Chondrocyte (in vitro differentiated cells): Measurements from ENCODE around the gene ARRDC3. TPM values are rescaled to one million over a fixed set of nuclear protein-coding genes. Genes with fewer than 3 reads are reported as not detected.
A peak's percentile ranks its signal among the peaks of the same experiment; 100 is the strongest.
"Not testable (repeated sequence)": the region's sequence is repeated elsewhere in the genome, so short reads cannot be mapped to it uniquely, and the experiment has no call there.

Experiments
- DNase-seq: peaks from one replicate; pipeline ENCODE4 v3.0.0; 2021; ENCODE audit warnings: mixed read lengths, low spot score
- H3K27ac Mint-ChIP-seq: one replicate; pipeline ENCODE4 v1.8.0; 2021; ENCODE audit warnings: mild to moderate bottlenecking, moderate library complexity, mixed read lengths; ENCODE audit not compliant: unreplicated experiment
- H3K27me3 Mint-ChIP-seq: 2 replicates; pipeline ENCODE4 v1.8.0; 2021; ENCODE audit warnings: low read depth, mixed read lengths
- H3K36me3 Mint-ChIP-seq: 2 replicates; pipeline ENCODE4 v1.8.0; 2021; ENCODE audit warnings: low read depth, mixed read lengths
- H3K4me1 Mint-ChIP-seq: 2 replicates; pipeline ENCODE4 v1.8.0; 2021; ENCODE audit warnings: low read depth, mild to moderate bottlenecking, mixed read lengths
- H3K4me3 Mint-ChIP-seq: one replicate; pipeline ENCODE4 v1.8.0; 2021; ENCODE audit warnings: mild to moderate bottlenecking, moderate library complexity, mixed read lengths; ENCODE audit not compliant: unreplicated experiment
- H3K9me3 Mint-ChIP-seq: 2 replicates; pipeline ENCODE4 v1.8.0; 2021; ENCODE audit warnings: low read depth, mixed read lengths
- total RNA-seq: library from RNA; stranded (reverse); gene quantifications from 3 replicates; pipeline ENCODE4 v1.2.1, GENCODE V29; 2021
- TF ChIP-seq, protein P1 (sequence below): fragments of 200-600 bp; sonication (generic); IDR thresholded peaks from 2 replicates; pipeline ENCODE4 v1.5.0; 2021; ENCODE audit warnings: antibody characterized with exemption, mild to moderate bottlenecking, moderate library complexity

The ARRDC3 gene
- total RNA-seq, 1 donor from 2014 or later, result 27.6 TPM

DNA sequence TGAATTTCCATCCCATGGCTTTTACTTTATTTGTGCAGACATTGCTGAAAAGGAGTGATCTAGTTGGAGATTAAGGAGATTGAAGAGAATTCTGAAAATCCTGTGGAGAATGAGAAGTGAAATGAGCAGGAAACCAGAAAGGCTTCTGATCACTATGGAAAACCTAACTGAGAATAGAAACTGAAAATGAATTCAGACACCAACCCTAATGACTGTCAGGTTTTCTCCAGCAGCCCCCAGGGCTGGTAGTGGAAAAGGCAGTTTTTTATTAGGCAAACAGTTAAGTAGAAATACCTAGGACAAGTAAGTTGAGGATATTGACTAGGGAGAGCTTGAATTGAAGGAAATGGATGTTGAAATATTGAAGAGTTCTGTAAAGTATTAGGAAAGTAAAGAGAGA, 14.7 kb upstream of the ARRDC3 start:
- Mint-ChIP-seq H3K4me3 (no peak overlapping the region), H3K36me3 (no peaks in the 10 kb centered on the region), H3K4me1 (peaks cover 4% of the 10 kb centered on the region), H3K27me3 (no peaks in the 10 kb centered on the region), H3K27ac (no peak overlapping the region), H3K9me3 (no peaks in the 10 kb centered on the region)
- no peak for DNase-seq
- TF ChIP-seq, protein P1, sequence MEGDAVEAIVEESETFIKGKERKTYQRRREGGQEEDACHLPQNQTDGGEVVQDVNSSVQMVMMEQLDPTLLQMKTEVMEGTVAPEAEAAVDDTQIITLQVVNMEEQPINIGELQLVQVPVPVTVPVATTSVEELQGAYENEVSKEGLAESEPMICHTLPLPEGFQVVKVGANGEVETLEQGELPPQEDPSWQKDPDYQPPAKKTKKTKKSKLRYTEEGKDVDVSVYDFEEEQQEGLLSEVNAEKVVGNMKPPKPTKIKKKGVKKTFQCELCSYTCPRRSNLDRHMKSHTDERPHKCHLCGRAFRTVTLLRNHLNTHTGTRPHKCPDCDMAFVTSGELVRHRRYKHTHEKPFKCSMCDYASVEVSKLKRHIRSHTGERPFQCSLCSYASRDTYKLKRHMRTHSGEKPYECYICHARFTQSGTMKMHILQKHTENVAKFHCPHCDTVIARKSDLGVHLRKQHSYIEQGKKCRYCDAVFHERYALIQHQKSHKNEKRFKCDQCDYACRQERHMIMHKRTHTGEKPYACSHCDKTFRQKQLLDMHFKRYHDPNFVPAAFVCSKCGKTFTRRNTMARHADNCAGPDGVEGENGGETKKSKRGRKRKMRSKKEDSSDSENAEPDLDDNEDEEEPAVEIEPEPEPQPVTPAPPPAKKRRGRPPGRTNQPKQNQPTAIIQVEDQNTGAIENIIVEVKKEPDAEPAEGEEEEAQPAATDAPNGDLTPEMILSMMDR, result no peak

DNA sequence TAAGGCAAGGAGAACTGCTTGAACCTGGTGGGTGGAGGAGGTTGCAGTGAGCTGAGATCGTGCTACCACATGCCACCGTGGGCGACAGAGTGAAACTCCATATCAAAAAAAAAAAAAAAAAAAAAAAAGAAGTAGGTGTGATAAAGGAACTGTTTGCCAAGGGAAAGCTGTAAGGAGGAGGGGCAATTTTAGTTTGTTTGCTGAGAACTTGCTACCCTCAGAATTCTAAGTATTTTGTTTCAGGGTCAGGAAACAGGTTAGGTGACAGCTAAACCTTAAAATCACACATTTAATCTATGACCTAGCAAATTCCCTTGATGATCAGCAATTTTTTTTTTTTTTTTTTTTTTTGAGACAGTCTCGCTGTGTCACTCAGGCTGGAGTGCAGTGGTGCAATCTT, 7.2 kb upstream of the ARRDC3 start:
- Mint-ChIP-seq H3K4me1 (peaks cover 5% of the 10 kb centered on the region), H3K36me3 (no peaks in the 10 kb centered on the region), H3K9me3 (no peaks in the 10 kb centered on the region), H3K4me3 (no peak overlapping the region), H3K27me3 (no peaks in the 10 kb centered on the region), H3K27ac (no peak overlapping the region)
- TF ChIP-seq, protein P1, result no peak
- DNase-seq, result no peak

DNA sequence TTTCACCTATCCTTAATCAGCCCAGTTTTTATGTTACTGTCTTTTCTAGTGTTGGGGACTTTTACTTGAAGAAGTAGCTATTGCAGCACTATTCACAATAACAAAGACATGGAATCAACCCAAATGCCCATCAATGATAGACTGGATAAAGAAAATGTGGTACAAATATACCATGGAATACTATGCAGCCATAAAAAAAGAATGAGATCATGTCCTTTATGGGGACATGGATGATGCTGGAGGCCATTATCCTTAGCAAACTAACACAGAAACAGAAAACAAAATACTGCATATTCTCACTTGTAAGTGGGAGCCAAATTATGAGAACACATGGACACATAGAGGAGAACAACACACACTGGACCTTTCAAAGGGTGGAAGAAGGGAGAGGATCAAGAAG, 6.4 kb upstream of the ARRDC3 start:
- H3K4me3 Mint-ChIP-seq, DNase-seq, H3K27me3 Mint-ChIP-seq, H3K4me1 Mint-ChIP-seq, H3K27ac Mint-ChIP-seq, H3K9me3 Mint-ChIP-seq, H3K36me3 Mint-ChIP-seq: not testable (repeated sequence)

DNA sequence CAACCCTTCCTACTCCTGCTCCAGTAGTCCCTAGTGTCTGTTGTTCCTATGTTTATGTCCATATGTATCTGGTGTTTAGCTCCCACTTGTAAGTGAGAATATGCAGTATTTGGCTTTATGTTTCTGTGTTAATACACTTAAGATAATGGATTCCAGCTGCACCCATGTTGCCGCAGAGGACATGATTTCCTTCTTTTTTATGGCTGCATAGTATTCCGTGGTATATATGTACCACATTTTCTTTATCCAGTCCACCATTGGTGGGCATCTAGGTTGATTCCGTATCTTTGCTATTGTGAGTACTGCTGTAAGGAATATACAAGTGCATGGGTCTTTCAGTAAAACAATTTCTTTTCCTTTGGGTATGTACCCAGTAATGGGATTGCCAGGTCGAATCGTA, 5.2 kb upstream of the ARRDC3 start:
- H3K36me3 Mint-ChIP-seq, result no peaks in the 10 kb centered on the region
- H3K27me3 Mint-ChIP-seq, result no peaks in the 10 kb centered on the region
- TF ChIP-seq, protein P1, result no peak
- no peak overlapping the region for H3K4me3 Mint-ChIP-seq
- peaks cover 21% of the 10 kb centered on the region for H3K4me1 Mint-ChIP-seq
- no peak for DNase-seq
- no peaks in the 10 kb centered on the region for H3K9me3 Mint-ChIP-seq
- no peak overlapping the region for H3K27ac Mint-ChIP-seq

DNA sequence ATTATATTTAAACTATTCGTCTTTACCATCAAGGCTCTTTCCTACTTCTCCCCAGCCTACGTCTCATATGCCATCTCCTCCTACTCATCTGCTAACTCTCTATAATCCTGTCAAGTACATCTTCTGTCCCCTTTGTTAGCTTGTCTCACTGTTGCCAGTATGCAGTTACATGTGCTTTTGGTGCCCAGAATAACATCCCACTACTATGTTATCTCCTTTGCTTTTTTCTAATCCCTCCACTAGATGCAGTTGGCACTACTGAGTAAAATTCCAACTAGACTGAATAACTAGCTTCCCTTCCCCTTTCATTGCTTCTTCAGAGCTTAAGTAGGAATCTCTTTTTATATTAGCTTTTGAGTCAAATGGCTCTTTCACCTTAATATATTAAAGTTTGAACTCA, 3.0 kb upstream of the ARRDC3 start:
- DNase-seq, result no peak
- TF ChIP-seq, protein P1, result peak; percentile 31
- Mint-ChIP-seq H3K27ac (peak overlapping the region; percentile 58), H3K9me3 (no peaks in the 10 kb centered on the region), H3K36me3 (no peaks in the 10 kb centered on the region), H3K4me1 (peaks cover 21% of the 10 kb centered on the region), H3K4me3 (no peak overlapping the region), H3K27me3 (no peaks in the 10 kb centered on the region)

DNA sequence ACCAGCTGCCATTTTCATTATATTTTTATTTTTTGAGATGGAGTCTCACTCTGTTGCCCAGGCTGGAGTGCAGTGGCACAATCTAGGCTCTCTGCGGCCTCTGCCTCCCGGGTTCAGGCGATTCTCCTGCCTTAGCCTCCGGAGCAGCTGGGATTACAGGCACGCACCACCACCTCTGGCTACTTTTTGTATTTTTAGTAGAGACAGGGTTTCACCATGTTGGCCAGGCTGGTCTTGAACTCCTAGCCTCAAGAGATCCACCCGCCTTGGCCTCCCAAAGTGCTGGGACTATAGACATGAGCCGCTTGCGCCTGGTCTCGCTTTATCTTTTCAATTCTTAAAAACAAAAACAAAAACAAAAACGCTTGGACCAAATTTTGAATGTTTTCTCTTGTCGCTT, 2.5 kb upstream of the ARRDC3 start:
- peaks cover 21% of the 10 kb centered on the region for H3K4me1 Mint-ChIP-seq
- not testable (repeated sequence) for H3K36me3 Mint-ChIP-seq, H3K27me3 Mint-ChIP-seq, H3K9me3 Mint-ChIP-seq, DNase-seq, H3K27ac Mint-ChIP-seq, H3K4me3 Mint-ChIP-seq
